HG02870 (cell line): Measurements from ENCODE around the gene S100A8.

Experiments
- ATAC-seq: cut with Tn5 transposase; IDR thresholded peaks from one replicate; pipeline ENCODE4 v1.9.1; 2021; ENCODE audit warnings: mild to moderate bottlenecking, moderate library complexity; ENCODE audit not compliant: unreplicated experiment

The S100A8 gene

GRCh38 chr1:153393926-153394325 lies 3.1 kb upstream of the S100A8 start:
- ATAC-seq: no peak

- no peak for ATAC-seq
Measured at GRCh38 chr1:153392822-153393221, 1.9 kb upstream of the S100A8 start.

- ATAC-seq: no peak
Measured at GRCh38 chr1:153392258-153392657, 1.4 kb upstream of the S100A8 start.

GRCh38 chr1:153389973-153390879 lies 647 bp downstream of the S100A8 start:
- ATAC-seq: no peak

- no peak for ATAC-seq
Measured at GRCh38 chr1:153389401-153389800, 1.5 kb downstream of the S100A8 start.

- no peak for ATAC-seq
Measured at GRCh38 chr1:153387785-153388184, 3.1 kb downstream of the S100A8 start.

- ATAC-seq: no peak
Measured at GRCh38 chr1:153387001-153387400, 3.9 kb downstream of the S100A8 start.

GRCh38 chr1:153386500-153386901 lies 4.4 kb downstream of the S100A8 start:
- no peak for ATAC-seq

- ATAC-seq: no peak
Measured at GRCh38 chr1:153384958-153385580, 5.8 kb downstream of the S100A8 start.

- ATAC-seq: no peak
Measured at GRCh38 chr1:153380711-153381110, 10.2 kb downstream of the S100A8 start.

GRCh38 chr1:153379591-153379990 lies 11.3 kb downstream of the S100A8 start:
- ATAC-seq: no peak

GRCh38 chr1:153375511-153375910 lies 15.4 kb downstream of the S100A8 start, which contains the start of gene S100A12:
TSS of gene S100A12 (minus strand) at chr1:153375621. CDS start at chr1:153374592, 1,029 bp downstream.
- no peak for ATAC-seq

GRCh38 chr1:153374071-153374470 lies 16.8 kb downstream of the S100A8 start:
- ATAC-seq: no peak

GRCh38 chr1:153372571-153372970 lies 18.3 kb downstream of the S100A8 start:
- no peak for ATAC-seq

GRCh38 chr1:153371231-153371630 lies 19.6 kb downstream of the S100A8 start:
- no peak for ATAC-seq

- ATAC-seq: no peak
Measured at GRCh38 chr1:153370146-153370545, 20.7 kb downstream of the S100A8 start.

- ATAC-seq: no peak
Measured at GRCh38 chr1:153368495-153368894, 22.4 kb downstream of the S100A8 start.

GRCh38 chr1:153367090-153367489 lies 23.8 kb downstream of the S100A8 start:
- no peak for ATAC-seq

GRCh38 chr1:153366261-153366660 lies 24.6 kb downstream of the S100A8 start:
- ATAC-seq: no peak

GRCh38 chr1:153365696-153366095 lies 25.2 kb downstream of the S100A8 start:
- no peak for ATAC-seq

- no peak for ATAC-seq
Measured at GRCh38 chr1:153364766-153365666, 25.9 kb downstream of the S100A8 start.
